ENCODE measurements around the gene UBE2E3. TPM values are rescaled to one million over a fixed set of nuclear protein-coding genes. Genes with fewer than 3 reads are reported as not detected.

The UBE2E3 gene
- total and polyA plus RNA-seq, 2 of the 13 experiments (the other 11 are each of a cell fraction or from before 2014, with no cell fraction given): 45.7 to 92.6 TPM

DNA sequence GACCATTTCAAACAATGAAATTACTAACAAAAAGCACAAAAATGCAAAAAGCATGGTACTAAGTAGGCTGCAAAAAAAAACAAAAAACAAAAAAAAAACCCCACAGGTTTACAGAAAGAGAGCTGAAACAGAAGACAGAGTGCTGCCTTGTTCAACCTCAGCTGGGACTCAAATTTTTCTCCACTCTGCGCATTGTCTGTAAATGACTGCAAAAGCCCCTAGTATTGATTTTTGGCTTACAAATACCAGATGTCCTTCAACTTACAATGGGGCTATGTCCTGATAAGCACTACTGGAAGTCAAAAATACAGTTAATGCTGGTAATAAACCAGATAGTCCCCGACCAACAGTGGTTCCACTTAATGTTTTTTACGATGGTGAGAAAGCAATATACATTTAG lies 42.2 kb downstream of the UBE2E3 start:
- no peak overlapping the region for H2AFZ ChIP-seq (ENCODE audit: low read length)
- no TSS peak for BruUV-seq (replicated peaks)
- DNase-seq (ENCODE audit: low spot score): peak; percentile 78
- CTCF ChIA-PET (ENCODE audit: low intra/inter-chr PET ratio, low total read pairs): no interaction called here
- ATAC-seq: peak; percentile 99
- no peaks in the 10 kb centered on the region for H3K9me3 ChIP-seq (ENCODE audit: low read length)
- H3K27me3 ChIP-seq (ENCODE audit: control insufficient read depth in 1 of 2, insufficient read depth in 2 of 2, low read length in 2 of 2): no peaks in the 10 kb centered on the region
- H3K4me1 ChIP-seq (ENCODE audit: insufficient read depth, low read length): peaks cover 13% of the 10 kb centered on the region
- H3K4me3 ChIP-seq (replicated peaks in 1 of 3; ENCODE audit: insufficient read depth in 1 of 3, low read depth in 2 of 3, low read length in 3 of 3): no peak overlapping the region
- peak overlapping the region; percentile 31 for H3K27ac ChIP-seq (ENCODE audit: extremely low read length, insufficient read depth, low read length)
- FAIRE-seq: no peak
- H3K4me2 ChIP-seq (ENCODE audit: low read depth, low read length): peak overlapping the region; percentile 39
- in situ Hi-C loops (cut with HindIII; ENCODE audit: extremely low pct_ligation_motif_present, low pct_unique_long_range_greater_than_20kb) (no loop called here), intact Hi-C loops (cut with micrococcal nuclease; ENCODE audit: unreplicated experiment) (loop anchor here (5.0 kb wide), 1 partner anchor 40 kb away; the partner anchor contains the start of gene UBE2E3)
- H3K79me2 ChIP-seq (ENCODE audit: insufficient read depth, low read length): peaks cover 12% of the 10 kb centered on the region
- H4K20me1 ChIP-seq (ENCODE audit: insufficient read depth, low read length): no peaks in the 10 kb centered on the region
- H3K9ac ChIP-seq (ENCODE audit: insufficient read depth, low read depth, low read length): no peak overlapping the region
- POLR2A ChIA-PET: no interaction called here
- H3K36me3 ChIP-seq (replicated peaks in 1 of 2; ENCODE audit: control insufficient read depth in 1 of 2, insufficient read depth in 2 of 2, low read length in 2 of 2): no peaks in the 10 kb centered on the region
- 58% methylated on average over 3 of the region's 3 CpGs for WGBS (ENCODE audit: low lambda C conversion rate)
- TF ChIP-seq PHF8 (CRISPR knock-in tag; IDR thresholded peaks at IDR 0.05) (no peak), MXI1 (IDR thresholded peaks at IDR 0.05; ENCODE audit: borderline replicate concordance, low read depth, low read length) (no peak), SAP130 (CRISPR knock-in tag; IDR thresholded peaks at IDR 0.05; ENCODE audit: low read depth) (0 out of 2 replicates have a peak, but pooled peaks have one; percentile 16), ZNF75D (CRISPR knock-in tag; IDR thresholded peaks at IDR 0.05; ENCODE audit: borderline replicate concordance) (no peak), TOE1 (CRISPR knock-in tag; IDR thresholded peaks at IDR 0.05) (no peak), THYN1 (CRISPR knock-in tag; IDR thresholded peaks at IDR 0.05; ENCODE audit: borderline replicate concordance, low read depth) (no peak), ARID2 (CRISPR knock-in tag; IDR thresholded peaks at IDR 0.05; ENCODE audit: borderline replicate concordance) (no peak), FOXA3 (CRISPR knock-in tag; IDR thresholded peaks at IDR 0.05) (peak; percentile 51; the same call in 1 of the 2 replicates), MIER2 (CRISPR knock-in tag; IDR thresholded peaks at IDR 0.05) (no peak), ZNF816 (CRISPR knock-in tag; IDR thresholded peaks at IDR 0.05; ENCODE audit: borderline replicate concordance) (no peak), NFIB (CRISPR knock-in tag; IDR thresholded peaks at IDR 0.05; ENCODE audit: borderline replicate concordance) (no peak), SOX13 (IDR thresholded peaks at IDR 0.05) (no peak), SOX13 (CRISPR knock-in tag; conservative IDR thresholded peaks at IDR 0.05 in 1 of 2, IDR thresholded peaks at IDR 0.05 in 1 of 2) (peak in 1 of 2 experiments; percentile 95; a peak in 2 of 4 replicates), ZNF101 (CRISPR knock-in tag; IDR thresholded peaks at IDR 0.05; ENCODE audit: borderline replicate concordance, low read depth) (no peak), ZNF557 (CRISPR knock-in tag; IDR thresholded peaks at IDR 0.05) (no peak), RCOR2 (CRISPR knock-in tag; IDR thresholded peaks at IDR 0.05) (no peak), ZNF569 (CRISPR knock-in tag; IDR thresholded peaks at IDR 0.05; ENCODE audit: borderline replicate concordance) (no peak), KMT2B (CRISPR knock-in tag; IDR thresholded peaks at IDR 0.05) (no peak), ZBTB21 (CRISPR knock-in tag; IDR thresholded peaks at IDR 0.05) (no peak), SMAD3 (CRISPR knock-in tag; IDR thresholded peaks at IDR 0.05) (no peak)
- TF ChIP-seq, protein P1, sequence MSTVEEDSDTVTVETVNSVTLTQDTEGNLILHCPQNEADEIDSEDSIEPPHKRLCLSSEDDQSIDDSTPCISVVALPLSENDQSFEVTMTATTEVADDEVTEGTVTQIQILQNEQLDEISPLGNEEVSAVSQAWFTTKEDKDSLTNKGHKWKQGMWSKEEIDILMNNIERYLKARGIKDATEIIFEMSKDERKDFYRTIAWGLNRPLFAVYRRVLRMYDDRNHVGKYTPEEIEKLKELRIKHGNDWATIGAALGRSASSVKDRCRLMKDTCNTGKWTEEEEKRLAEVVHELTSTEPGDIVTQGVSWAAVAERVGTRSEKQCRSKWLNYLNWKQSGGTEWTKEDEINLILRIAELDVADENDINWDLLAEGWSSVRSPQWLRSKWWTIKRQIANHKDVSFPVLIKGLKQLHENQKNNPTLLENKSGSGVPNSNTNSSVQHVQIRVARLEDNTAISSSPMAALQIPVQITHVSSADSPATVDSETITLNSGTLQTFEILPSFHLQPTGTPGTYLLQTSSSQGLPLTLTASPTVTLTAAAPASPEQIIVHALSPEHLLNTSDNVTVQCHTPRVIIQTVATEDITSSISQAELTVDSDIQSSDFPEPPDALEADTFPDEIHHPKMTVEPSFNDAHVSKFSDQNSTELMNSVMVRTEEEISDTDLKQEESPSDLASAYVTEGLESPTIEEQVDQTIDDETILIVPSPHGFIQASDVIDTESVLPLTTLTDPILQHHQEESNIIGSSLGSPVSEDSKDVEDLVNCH (CRISPR knock-in tag; IDR thresholded peaks at IDR 0.05): no peak
- TF ChIP-seq, protein P2, sequence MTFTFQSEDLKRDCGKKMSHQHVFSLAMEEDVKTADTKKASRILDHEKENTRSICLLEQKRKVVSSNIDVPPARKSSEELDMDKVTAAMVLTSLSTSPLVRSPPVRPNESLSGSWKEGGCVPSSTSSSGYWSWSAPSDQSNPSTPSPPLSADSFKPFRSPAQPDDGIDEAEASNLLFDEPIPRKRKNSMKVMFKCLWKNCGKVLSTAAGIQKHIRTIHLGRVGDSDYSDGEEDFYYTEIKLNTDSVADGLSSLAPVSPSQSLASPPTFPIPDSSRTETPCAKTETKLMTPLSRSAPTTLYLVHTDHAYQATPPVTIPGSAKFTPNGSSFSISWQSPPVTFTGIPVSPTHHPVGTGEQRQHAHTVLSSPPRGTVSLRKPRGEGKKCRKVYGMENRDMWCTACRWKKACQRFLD (CRISPR knock-in tag; IDR thresholded peaks at IDR 0.05; ENCODE audit: borderline replicate concordance): no peak
- TF ChIP-seq, protein P3, sequence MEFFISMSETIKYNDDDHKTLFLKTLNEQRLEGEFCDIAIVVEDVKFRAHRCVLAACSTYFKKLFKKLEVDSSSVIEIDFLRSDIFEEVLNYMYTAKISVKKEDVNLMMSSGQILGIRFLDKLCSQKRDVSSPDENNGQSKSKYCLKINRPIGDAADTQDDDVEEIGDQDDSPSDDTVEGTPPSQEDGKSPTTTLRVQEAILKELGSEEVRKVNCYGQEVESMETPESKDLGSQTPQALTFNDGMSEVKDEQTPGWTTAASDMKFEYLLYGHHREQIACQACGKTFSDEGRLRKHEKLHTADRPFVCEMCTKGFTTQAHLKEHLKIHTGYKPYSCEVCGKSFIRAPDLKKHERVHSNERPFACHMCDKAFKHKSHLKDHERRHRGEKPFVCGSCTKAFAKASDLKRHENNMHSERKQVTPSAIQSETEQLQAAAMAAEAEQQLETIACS (CRISPR knock-in tag; IDR thresholded peaks at IDR 0.05): no peak
